ENCODE measurements around the gene IGDCC3.

Gene IGDCC3

DNA sequence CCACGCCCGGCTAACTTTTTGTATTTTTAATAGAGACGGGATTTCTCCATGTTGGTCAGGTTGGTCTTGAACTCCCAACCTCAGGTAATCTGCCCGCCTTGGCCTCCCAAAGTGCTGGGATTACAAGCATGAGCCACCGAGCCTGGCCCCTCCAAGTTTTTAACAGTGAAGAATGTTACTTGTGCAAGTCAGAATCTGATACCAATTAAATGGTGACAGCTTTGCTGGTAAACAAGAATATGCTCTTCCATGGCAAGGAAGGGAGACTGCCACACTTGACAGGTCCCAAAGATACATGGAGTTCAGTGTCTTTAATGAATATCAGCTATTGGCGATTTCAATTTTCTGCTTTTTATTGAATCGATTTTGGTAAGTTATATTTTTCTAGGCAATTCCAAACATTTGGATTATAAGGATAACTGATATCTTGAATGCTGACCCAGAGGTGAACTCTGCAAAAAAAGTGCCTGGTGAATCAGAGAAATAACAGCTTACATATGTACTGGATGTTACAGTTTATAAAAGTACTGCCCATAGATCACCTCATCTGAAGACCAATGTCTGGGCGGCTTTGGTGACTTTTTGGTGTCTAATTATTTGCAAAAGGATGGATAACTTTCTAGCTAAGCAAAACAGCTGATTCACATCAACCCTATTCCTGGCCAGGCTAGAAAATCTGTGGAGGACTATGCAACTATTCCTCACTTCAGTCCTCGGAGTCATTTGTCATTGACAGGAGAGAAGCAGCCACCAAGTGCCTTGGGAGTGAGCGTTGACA lies 92.3 kb downstream of the IGDCC3 start:
- DNase-seq: no peak

- DNase-seq: no peak
These were observed 99.3 kb downstream of the IGDCC3 start for GRCh38 chr15:65278480-65278879.
